DOHH2 (cell line): ENCODE results near the gene ELOVL5.
"Not testable (repeated sequence)": the region's sequence is repeated elsewhere in the genome, so short reads cannot be mapped to it uniquely, and the experiment has no call there.

ENCODE experiments used
- H3F3A ChIP-seq: fragments of 200-600 bp; sonication (generic), shearing (Covaris generic); 2 replicates; pipeline ENCODE4 v1.6.0; 2016; ENCODE audit warnings: antibody characterized with exemption, mild to moderate bottlenecking; ENCODE audit not compliant: control insufficient read depth, insufficient read depth
- H3K27ac ChIP-seq: fragments of 200-600 bp; sonication (generic); 2 replicates; pipeline ENCODE4 v1.5.1; 2014; ENCODE audit warnings: low read depth, mild to moderate bottlenecking, low read length, moderate library complexity
- H3K27me3 ChIP-seq: fragments of 200-600 bp; sonication (generic); 2 replicates; pipeline ENCODE4 v1.6.1; 2014; ENCODE audit warnings: mild to moderate bottlenecking, low read length, mixed read lengths; ENCODE audit not compliant: control insufficient read depth
- H3K36me3 ChIP-seq: fragments of 200-600 bp; sonication (generic); 2 replicates; pipeline ENCODE4 v1.6.1; 2014; ENCODE audit warnings: mild to moderate bottlenecking, low read length, moderate library complexity, mixed read lengths; ENCODE audit not compliant: control insufficient read depth
- H3K4me1 ChIP-seq: fragments of 200-600 bp; sonication (generic); 2 replicates; pipeline ENCODE4 v1.6.1; 2014; ENCODE audit warnings: mild to moderate bottlenecking, low read length, mixed read lengths; ENCODE audit not compliant: control insufficient read depth
- H3K4me2 ChIP-seq: fragments of 200-600 bp; sonication (generic); 2 replicates; pipeline ENCODE4 v1.6.0; 2014; ENCODE audit warnings: mild to moderate bottlenecking, low read length, moderate library complexity
- H3K4me3 ChIP-seq: fragments of 200-600 bp; sonication (generic); 2 replicates; pipeline ENCODE4 v1.5.1; 2014; ENCODE audit warnings: mild to moderate bottlenecking, low read length, mixed read lengths
- H3K79me2 ChIP-seq: fragments of 200-600 bp; sonication (generic); 2 replicates; pipeline ENCODE4 v1.6.1; 2014; ENCODE audit warnings: mild to moderate bottlenecking, low read length, mixed read lengths; ENCODE audit not compliant: control insufficient read depth
- H3K9me2 ChIP-seq: fragments of 200-600 bp; sonication (generic); replicated peaks from 2 replicates; pipeline ENCODE4 v1.6.1; 2014; ENCODE audit warnings: mild to moderate bottlenecking, low read length, mixed read lengths; ENCODE audit not compliant: control insufficient read depth
- H3K9me3 ChIP-seq: fragments of 200-600 bp; sonication (generic); 2 replicates; pipeline ENCODE4 v1.6.1; 2014; ENCODE audit warnings: antibody characterized with exemption, low read length, mixed read lengths; ENCODE audit not compliant: control insufficient read depth, insufficient read depth
- H4K20me1 ChIP-seq: fragments of 200-600 bp; sonication (generic); 2 replicates; pipeline ENCODE4 v1.6.0; 2014; ENCODE audit warnings: low read depth, mild to moderate bottlenecking, antibody characterized with exemption, low read length, moderate library complexity; ENCODE audit not compliant: control insufficient read depth, insufficient read depth
- CTCF ChIP-seq: fragments of 200-600 bp; sonication (generic); IDR thresholded peaks from one replicate; pipeline ENCODE4 v1.5.1; 2014; ENCODE audit warnings: antibody characterized with exemption, mild to moderate bottlenecking, low read depth, low read length; ENCODE audit not compliant: poor library complexity, severe bottlenecking
- EZH2phosphoT487 ChIP-seq: fragments of 200-600 bp; sonication (generic); IDR thresholded peaks from 2 replicates; pipeline ENCODE4 v1.6.1; 2017; ENCODE audit warnings: borderline replicate concordance, mild to moderate bottlenecking, antibody characterized with exemption, low read length, moderate library complexity, mixed read lengths

The ELOVL5 gene

GRCh38 chr6:53318429-53318828 is 30.3 kb downstream of the ELOVL5 start:
- Histone ChIP-seq H3K9me3 (no peaks in the 10 kb centered on the region), H3K4me2 (no peak overlapping the region), H3K36me3 (peaks cover 4% of the 10 kb centered on the region), H3K79me2 (peaks cover 97% of the 10 kb centered on the region), H3K9me2 (no peaks in the 10 kb centered on the region), H3K27me3 (no peaks in the 10 kb centered on the region), H3F3A (no peaks in the 10 kb centered on the region), H4K20me1 (peaks cover 44% of the 10 kb centered on the region), H3K4me1 (peaks cover 30% of the 10 kb centered on the region), H3K27ac (no peak overlapping the region), H3K4me3 (no peak overlapping the region)
- TF ChIP-seq CTCF = no peak
- no peak for TF ChIP-seq EZH2phosphoT487

DNA sequence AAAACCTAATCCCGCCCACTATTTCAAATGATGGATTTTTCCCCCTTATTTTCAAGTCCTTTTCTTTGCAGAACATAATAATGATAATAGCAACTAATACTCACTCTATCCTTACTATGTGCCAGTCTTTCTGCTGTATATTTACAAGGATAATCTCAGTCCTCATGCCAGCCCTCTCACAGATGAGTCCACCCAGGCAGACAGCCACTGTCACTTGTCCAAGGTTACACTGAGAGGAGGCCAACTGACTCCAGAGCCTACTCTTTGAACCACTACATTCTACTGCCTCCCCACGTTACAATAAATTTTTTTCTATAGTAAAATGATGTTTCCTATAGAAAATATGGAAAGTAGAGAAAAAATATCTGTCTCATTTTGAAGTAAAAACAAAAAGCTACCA is 30.9 kb downstream of the ELOVL5 start:
- Histone ChIP-seq H3F3A (no peaks in the 10 kb centered on the region), H4K20me1 (peaks cover 41% of the 10 kb centered on the region), H3K4me3 (no peak overlapping the region), H3K4me1 (peaks cover 36% of the 10 kb centered on the region), H3K79me2 (peaks cover 97% of the 10 kb centered on the region), H3K4me2 (no peak overlapping the region), H3K36me3 (peaks cover 5% of the 10 kb centered on the region), H3K27ac (no peak overlapping the region), H3K9me2 (no peaks in the 10 kb centered on the region), H3K27me3 (no peaks in the 10 kb centered on the region), H3K9me3 (no peaks in the 10 kb centered on the region)
- no peak for TF ChIP-seq CTCF
- TF ChIP-seq EZH2phosphoT487 = no peak

- H3K36me3 ChIP-seq, H3K27me3 ChIP-seq, H3K4me3 ChIP-seq, H3K9me3 ChIP-seq, H3K4me2 ChIP-seq, H3K9me2 ChIP-seq, H3F3A ChIP-seq, H3K27ac ChIP-seq: not testable (repeated sequence)
- Histone ChIP-seq H3K79me2 (peaks cover 97% of the 10 kb centered on the region), H4K20me1 (peaks cover 43% of the 10 kb centered on the region), H3K4me1 (peaks cover 41% of the 10 kb centered on the region)
Measured at GRCh38 chr6:53317299-53317698, 31.5 kb downstream of the ELOVL5 start.

- H3K4me1 ChIP-seq = peaks cover 53% of the 10 kb centered on the region
- no peaks in the 10 kb centered on the region for H3K27me3 ChIP-seq
- H3F3A ChIP-seq = no peaks in the 10 kb centered on the region
- H3K4me2 ChIP-seq = no peak overlapping the region
- peaks cover 97% of the 10 kb centered on the region for H3K79me2 ChIP-seq
- no peak overlapping the region for H3K27ac ChIP-seq
- TF ChIP-seq EZH2phosphoT487 (no peak), CTCF (no peak)
- no peaks in the 10 kb centered on the region for H3K9me2 ChIP-seq
- H4K20me1 ChIP-seq = peaks cover 47% of the 10 kb centered on the region
- no peak overlapping the region for H3K4me3 ChIP-seq
- H3K36me3 ChIP-seq = peaks cover 13% of the 10 kb centered on the region
- no peaks in the 10 kb centered on the region for H3K9me3 ChIP-seq
Measured at GRCh38 chr6:53316142-53316541, 32.6 kb downstream of the ELOVL5 start.
